ENCODE data around the gene OPRL1.

DNA sequence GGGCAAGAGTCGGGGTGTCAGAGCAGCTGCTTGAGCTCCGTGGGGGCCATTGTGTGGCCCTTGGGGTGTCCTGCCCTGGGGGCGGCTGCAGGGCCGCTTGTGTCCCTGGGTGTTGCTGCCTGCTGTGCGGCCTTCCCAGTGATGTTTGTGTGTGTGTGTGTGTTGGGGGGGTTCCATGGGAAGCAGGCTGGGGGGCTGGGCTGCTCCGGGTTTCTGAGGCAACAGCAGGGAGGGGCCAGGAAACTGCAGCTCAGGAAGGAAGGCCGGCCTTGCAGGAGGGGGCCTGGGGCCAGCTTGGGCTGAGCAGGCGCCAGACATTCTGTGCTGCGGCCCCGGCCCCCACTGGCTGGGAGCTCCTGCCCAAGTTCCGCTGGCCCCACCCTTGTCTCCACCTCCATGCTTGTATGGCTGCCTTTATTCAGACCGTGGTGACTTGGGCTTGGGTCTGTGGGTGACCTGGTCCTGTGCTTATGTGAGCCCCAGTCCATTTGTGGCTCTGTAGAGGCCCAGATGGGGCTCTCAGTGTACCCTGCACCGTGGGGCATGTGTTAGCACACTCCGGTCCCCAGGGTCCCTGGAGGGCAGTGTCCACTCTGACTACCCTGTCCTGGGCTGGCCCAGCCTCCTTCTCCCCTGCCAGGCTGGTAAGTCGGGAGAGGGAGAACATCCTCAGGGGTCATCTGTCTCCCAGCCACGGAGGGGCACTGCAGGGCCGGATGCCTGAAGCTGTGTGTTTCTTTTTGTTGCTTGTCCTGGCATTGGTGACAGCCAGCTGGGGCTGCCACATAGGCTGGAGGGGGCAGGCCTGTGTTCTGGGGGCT, 25.8 kb upstream of the OPRL1 start:
- TF ChIP-seq EZH2 (IDR thresholded peaks at IDR 0.05; ENCODE audit: borderline replicate concordance, insufficient read depth, low read depth, low read length, poor library complexity, severe bottlenecking), result no peak
- TF ChIP-seq CTCF (IDR thresholded peaks at IDR 0.05), result no peak

Data from B cell (primary cell).